GM06990 (cell line): Measurements from ENCODE around the gene LYPD5.

Source experiments
- DNase-seq: peaks from one replicate; pipeline ENCODE4 v3.0.0-alpha.2; 2011; ENCODE audit not compliant: insufficient read length; ENCODE audit errors: extremely low read depth
- H3K27me3 ChIP-seq: replicated peaks from 2 replicates; pipeline ENCODE4 v1.6.0; 2011; ENCODE audit warnings: low read length; ENCODE audit not compliant: control insufficient read depth, insufficient read depth
- H3K36me3 ChIP-seq: 2 replicates; pipeline ENCODE4 v1.5.1; 2011; ENCODE audit warnings: low read length; ENCODE audit not compliant: control insufficient read depth, insufficient read depth
- H3K4me3 ChIP-seq: replicated peaks from 2 replicates; pipeline ENCODE4 v1.5.1; 2011; ENCODE audit warnings: low read depth, mild to moderate bottlenecking, control low read depth, low read length
- TF ChIP-seq, protein P1 (sequence below): IDR thresholded peaks from 2 replicates; pipeline ENCODE4 v1.5.1; 2011; ENCODE audit warnings: low read length, control low read depth, mild to moderate bottlenecking, inconsistent platforms; ENCODE audit not compliant: insufficient read depth, poor library complexity, severe bottlenecking

Gene LYPD5

GRCh38 chr19:43802216-43802951 is at the start of gene LYPD5:
LYPD5 (minus strand) TSS chr19:43802447; CDS start chr19:43802380, 67 bp downstream.
- Histone ChIP-seq H3K27me3 (peaks cover 2% of the 10 kb centered on the region), H3K4me3 (no peak within 1 kb of the TSS), H3K36me3 (no peaks in the 10 kb centered on the region)
- TF ChIP-seq, protein P1, sequence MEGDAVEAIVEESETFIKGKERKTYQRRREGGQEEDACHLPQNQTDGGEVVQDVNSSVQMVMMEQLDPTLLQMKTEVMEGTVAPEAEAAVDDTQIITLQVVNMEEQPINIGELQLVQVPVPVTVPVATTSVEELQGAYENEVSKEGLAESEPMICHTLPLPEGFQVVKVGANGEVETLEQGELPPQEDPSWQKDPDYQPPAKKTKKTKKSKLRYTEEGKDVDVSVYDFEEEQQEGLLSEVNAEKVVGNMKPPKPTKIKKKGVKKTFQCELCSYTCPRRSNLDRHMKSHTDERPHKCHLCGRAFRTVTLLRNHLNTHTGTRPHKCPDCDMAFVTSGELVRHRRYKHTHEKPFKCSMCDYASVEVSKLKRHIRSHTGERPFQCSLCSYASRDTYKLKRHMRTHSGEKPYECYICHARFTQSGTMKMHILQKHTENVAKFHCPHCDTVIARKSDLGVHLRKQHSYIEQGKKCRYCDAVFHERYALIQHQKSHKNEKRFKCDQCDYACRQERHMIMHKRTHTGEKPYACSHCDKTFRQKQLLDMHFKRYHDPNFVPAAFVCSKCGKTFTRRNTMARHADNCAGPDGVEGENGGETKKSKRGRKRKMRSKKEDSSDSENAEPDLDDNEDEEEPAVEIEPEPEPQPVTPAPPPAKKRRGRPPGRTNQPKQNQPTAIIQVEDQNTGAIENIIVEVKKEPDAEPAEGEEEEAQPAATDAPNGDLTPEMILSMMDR, result no peak
- DNase-seq, result no peak

DNA sequence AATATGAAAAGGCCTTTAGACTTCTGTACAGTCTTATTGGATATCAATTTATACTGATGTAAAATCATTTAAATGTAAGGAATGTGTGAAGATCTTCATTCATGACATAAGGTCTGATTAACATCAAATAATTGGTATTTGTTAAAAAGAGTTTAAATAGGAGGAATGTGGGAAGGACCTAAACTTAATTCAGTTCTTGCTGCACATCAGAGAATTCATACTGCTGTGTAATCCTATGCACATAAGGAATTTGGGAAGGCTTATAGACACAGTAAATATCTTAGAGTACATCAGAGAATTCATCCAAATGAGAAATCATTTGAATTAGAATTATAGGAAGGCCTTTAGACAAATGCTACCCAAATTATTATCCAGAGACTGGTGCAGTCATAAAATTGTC is 46.6 kb upstream of the LYPD5 start:
- TF ChIP-seq, protein P1, result no peak
- Histone ChIP-seq H3K4me3 (no peak overlapping the region), H3K36me3 (peaks cover 1% of the 10 kb centered on the region; the same call in 1 of the 2 replicates), H3K27me3 (no peaks in the 10 kb centered on the region)
- DNase-seq, result no peak

DNA sequence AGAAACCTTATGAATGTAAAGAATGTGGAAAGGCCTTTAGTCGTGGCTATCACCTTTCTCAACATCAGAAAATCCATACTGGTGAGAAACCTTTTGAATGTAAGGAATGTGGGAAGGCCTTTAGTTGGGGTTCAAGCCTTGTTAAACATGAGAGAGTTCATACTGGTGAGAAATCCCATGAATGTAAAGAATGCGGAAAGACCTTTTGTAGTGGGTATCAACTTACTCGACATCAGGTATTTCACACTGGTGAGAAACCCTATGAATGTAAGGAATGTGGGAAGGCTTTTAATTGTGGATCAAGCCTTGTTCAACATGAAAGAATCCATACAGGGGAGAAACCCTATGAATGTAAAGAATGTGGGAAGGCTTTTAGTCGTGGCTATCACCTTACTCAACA is 45.6 kb upstream of the LYPD5 start:
- no peak for DNase-seq
- H3K36me3 ChIP-seq, result peaks cover 1% of the 10 kb centered on the region; the same call in 1 of the 2 replicates
- TF ChIP-seq, protein P1, result no peak
- no peaks in the 10 kb centered on the region for H3K27me3 ChIP-seq
- H3K4me3 ChIP-seq, result no peak overlapping the region

- H3K36me3 ChIP-seq, result peaks cover 1% of the 10 kb centered on the region; the same call in 1 of the 2 replicates
- DNase-seq, result no peak
- no peak overlapping the region for H3K4me3 ChIP-seq
- TF ChIP-seq, protein P1, result no peak
- no peaks in the 10 kb centered on the region for H3K27me3 ChIP-seq
Measured at GRCh38 chr19:43847246-43847645, 45.0 kb upstream of the LYPD5 start.

GRCh38 chr19:43842007-43842406 is 39.8 kb upstream of the LYPD5 start:
- H3K36me3 ChIP-seq, result peaks cover 5% of the 10 kb centered on the region
- H3K27me3 ChIP-seq, result no peaks in the 10 kb centered on the region
- H3K4me3 ChIP-seq, result no peak overlapping the region
- no peak for DNase-seq
- TF ChIP-seq, protein P1, result no peak
